Islet precursor cell (in vitro differentiated cells): ENCODE measurements around the gene TNNI2.

ENCODE experiments used
- DNase-seq: peaks from one replicate; pipeline ENCODE4 v3.0.0-alpha.2; 2018

Gene TNNI2

GRCh38 chr11:1822648-1823375, 16.0 kb upstream of the TNNI2 start:
- DNase-seq: no peak

- DNase-seq: peak; percentile 46
Measured at GRCh38 chr11:1823376-1824220, 15.2 kb upstream of the TNNI2 start.

- DNase-seq: peak; percentile 50
Measured at GRCh38 chr11:1824221-1825038, 14.4 kb upstream of the TNNI2 start.

GRCh38 chr11:1825039-1825740, 13.6 kb upstream of the TNNI2 start:
- DNase-seq: peak; percentile 97

GRCh38 chr11:1825785-1826451, 12.9 kb upstream of the TNNI2 start:
- peak; percentile 49 for DNase-seq

GRCh38 chr11:1826552-1827094, 12.2 kb upstream of the TNNI2 start:
- peak; percentile 56 for DNase-seq

- DNase-seq: peak; percentile 56
Measured at GRCh38 chr11:1827095-1827813, 11.5 kb upstream of the TNNI2 start.

- no peak for DNase-seq
Measured at GRCh38 chr11:1827931-1828330, 10.8 kb upstream of the TNNI2 start.

GRCh38 chr11:1828542-1828941, 10.2 kb upstream of the TNNI2 start:
- peak; percentile 51 for DNase-seq

GRCh38 chr11:1829039-1829820, 9.6 kb upstream of the TNNI2 start:
- DNase-seq: peak; percentile 87

- DNase-seq: no peak
Measured at GRCh38 chr11:1830004-1830321, 8.8 kb upstream of the TNNI2 start.

GRCh38 chr11:1830322-1831223, 8.2 kb upstream of the TNNI2 start:
- peak; percentile 81 for DNase-seq

GRCh38 chr11:1831338-1832210, 7.2 kb upstream of the TNNI2 start:
- no peak for DNase-seq

- DNase-seq: no peak
Measured at GRCh38 chr11:1832211-1832919, 6.4 kb upstream of the TNNI2 start.

GRCh38 chr11:1832920-1833295, 5.9 kb upstream of the TNNI2 start:
- no peak for DNase-seq

- peak; percentile 93 for DNase-seq
Measured at GRCh38 chr11:1834062-1834610, 4.6 kb upstream of the TNNI2 start.
